ENCODE data around the gene PAX8. TPM values are rescaled to one million over a fixed set of nuclear protein-coding genes. Genes with fewer than 3 reads are reported as not detected.

The PAX8 gene
- total RNA-seq, 4 donors from 2014 or later, result 0.58 to 2.1 (median 1.1) TPM

- Histone ChIP-seq H3K9me3 (no peaks in the 10 kb centered on the region), H3K36me3 (no peaks in the 10 kb centered on the region), H3K27ac (replicated peaks in 1 of 4) (no peak overlapping the region), H3K4me1 (peaks cover 0 to 9% (median 6%) of the 10 kb centered on the region in 4 donors), H3K27me3 (no peaks in the 10 kb centered on the region), H3K4me3 (no peak overlapping the region)
- no peak for DNase-seq (ENCODE audit: extremely low spot score)
- TF ChIP-seq POLR2AphosphoS5 (IDR thresholded peaks at IDR 0.05) (no peak), POLR2A (IDR thresholded peaks at IDR 0.05; ENCODE audit: low read depth) (no peak), CTCF (IDR thresholded peaks at IDR 0.05) (no peak), EP300 (IDR thresholded peaks at IDR 0.05) (no peak)
- intact Hi-C loops (cut with DNase I), result no loop called here
- 32% methylated on average over 12 of the region's 12 CpGs for WGBS
These were observed 53.2 kb downstream of the PAX8 start for GRCh38 chr2:113225263-113226259.

DNA sequence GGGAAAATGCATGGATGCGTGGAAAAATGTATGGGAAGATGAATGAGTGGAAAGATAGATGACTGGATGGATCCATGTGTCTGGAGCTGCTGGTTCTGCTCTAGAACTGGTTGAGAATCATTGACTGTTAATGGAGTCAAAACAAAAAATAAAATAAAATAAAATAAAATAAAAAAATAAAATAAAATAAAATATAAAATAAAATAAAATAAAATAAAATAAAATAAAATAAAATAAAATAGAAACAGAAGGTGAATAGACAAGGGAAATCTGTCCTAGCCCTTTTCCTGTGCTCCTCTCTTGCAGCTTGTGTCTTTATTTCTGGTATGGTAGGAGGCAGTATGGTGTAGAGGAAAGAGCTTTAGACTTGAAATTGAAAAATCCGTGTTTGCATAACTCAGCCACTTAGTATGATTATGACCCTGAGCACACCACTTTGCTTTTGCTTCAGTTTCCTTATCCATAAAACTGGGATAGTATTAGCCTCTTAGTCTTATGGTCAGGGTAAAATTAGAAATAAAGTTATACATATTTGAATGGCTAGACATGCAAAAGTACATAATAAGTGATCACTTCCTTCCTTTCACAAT is 54.0 kb downstream of the PAX8 start:
- intact Hi-C loops (cut with DNase I), result no loop called here

GRCh38 chr2:113223813-113224212 is 54.9 kb downstream of the PAX8 start:
- 83% methylated on average over 1 of the region's 1 CpG for WGBS
- intact Hi-C loops (cut with DNase I), result no loop called here
- no peaks in the 10 kb centered on the region for H3K36me3 ChIP-seq
- H3K27ac ChIP-seq (replicated peaks in 1 of 4), result no peak overlapping the region
- H3K9me3 ChIP-seq, result no peaks in the 10 kb centered on the region
- no peak for TF ChIP-seq POLR2A (IDR thresholded peaks at IDR 0.05; ENCODE audit: low read depth)
- DNase-seq (ENCODE audit: extremely low spot score), result no peak
- H3K4me1 ChIP-seq, result peaks cover 1 to 24% (median 20%) of the 10 kb centered on the region in 4 donors
- no peak overlapping the region for H3K4me3 ChIP-seq
- no peaks in the 10 kb centered on the region for H3K27me3 ChIP-seq

More for the DNA sequence above, 54.0 kb downstream of the PAX8 start:
- TF ChIP-seq CTCF (IDR thresholded peaks at IDR 0.05) (no peak), POLR2A (IDR thresholded peaks at IDR 0.05; ENCODE audit: low read depth) (no peak), EP300 (IDR thresholded peaks at IDR 0.05) (no peak), POLR2AphosphoS5 (IDR thresholded peaks at IDR 0.05) (no peak)
- Histone ChIP-seq H3K27me3 (no peaks in the 10 kb centered on the region), H3K36me3 (no peaks in the 10 kb centered on the region), H3K9me3 (no peaks in the 10 kb centered on the region), H3K27ac (replicated peaks in 1 of 4) (no peak overlapping the region), H3K4me1 (peaks cover 0 to 15% (median 11%) of the 10 kb centered on the region in 4 donors), H3K4me3 (no peak overlapping the region)
- 69% methylated on average over 2 of the region's 2 CpGs for WGBS
- DNase-seq (ENCODE audit: extremely low spot score), result no peak

GRCh38 chr2:113221846-113222245 is 56.9 kb downstream of the PAX8 start:
- no peak overlapping the region for H3K4me3 ChIP-seq
- no peak for TF ChIP-seq POLR2AphosphoS5 (IDR thresholded peaks at IDR 0.05)
- no peak for TF ChIP-seq EP300 (IDR thresholded peaks at IDR 0.05)
- TF ChIP-seq POLR2A (IDR thresholded peaks at IDR 0.05; ENCODE audit: low read depth), result no peak
- no peak for TF ChIP-seq CTCF (IDR thresholded peaks at IDR 0.05)
- H3K9me3 ChIP-seq, result no peaks in the 10 kb centered on the region
- no peak for DNase-seq (ENCODE audit: extremely low spot score)
- H3K27ac ChIP-seq (replicated peaks in 1 of 4), result no peak overlapping the region
- 81% methylated on average over 6 of the region's 6 CpGs for WGBS
- no peaks in the 10 kb centered on the region for H3K36me3 ChIP-seq
- H3K4me1 ChIP-seq, result peaks cover 11 to 43% (median 39%) of the 10 kb centered on the region in 4 donors
- no peaks in the 10 kb centered on the region for H3K27me3 ChIP-seq
- intact Hi-C loops (cut with DNase I), result no loop called here
